ENCODE measurements around the gene NDUFB6.
"Not testable (repeated sequence)": the region's sequence is repeated elsewhere in the genome, so short reads cannot be mapped to it uniquely, and the experiment has no call there.

NDUFB6 gene

GRCh38 chr9:32570262-32570661 lies 2.7 kb downstream of the NDUFB6 start:
- no peak for DNase-seq

DNA sequence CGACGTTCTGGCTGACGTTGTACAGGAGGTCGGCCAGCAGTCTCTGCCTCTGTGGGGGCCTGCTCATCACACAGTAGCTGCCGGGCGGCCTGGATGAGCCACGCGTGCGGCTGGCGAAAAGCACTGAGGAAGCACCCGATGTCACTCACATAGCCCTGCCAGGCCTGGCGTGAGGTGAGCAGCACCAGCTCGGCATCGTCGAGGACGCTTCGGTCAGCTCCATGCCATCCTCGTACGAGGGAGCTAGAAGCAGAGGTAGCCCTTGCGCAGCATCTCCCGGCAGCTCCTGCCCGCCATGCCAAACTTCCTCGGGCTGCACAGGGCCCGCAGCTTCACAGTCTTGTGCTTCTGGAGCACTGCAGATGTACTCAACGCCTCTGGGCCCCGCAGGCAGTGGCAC lies 6.2 kb downstream of the NDUFB6 start:
- no peak for DNase-seq

GRCh38 chr9:32565967-32566366 lies 7.0 kb downstream of the NDUFB6 start:
- no peak for DNase-seq

GRCh38 chr9:32558408-32558934 lies 14.5 kb downstream of the NDUFB6 start:
- DNase-seq, result no peak

- DNase-seq, result no peak
These were observed 18.4 kb downstream of the NDUFB6 start for GRCh38 chr9:32554591-32554990.

- no peak for DNase-seq
These were observed 18.9 kb downstream of the NDUFB6 start for GRCh38 chr9:32554107-32554506.

GRCh38 chr9:32552172-32552872 lies 20.6 kb downstream of the NDUFB6 start, which contains the start of the genes SMIM27 and TOPORS:
SMIM27 (plus strand) TSS chr9:32552327; CDS start chr9:32552435, 108 bp downstream.
TOPORS (minus strand) TSS chr9:32552586; CDS start chr9:32552436, 150 bp downstream.
- DNase-seq, result peak; percentile 55

- no peak for DNase-seq
These were observed 21.5 kb downstream of the NDUFB6 start for GRCh38 chr9:32551276-32552051.

DNA sequence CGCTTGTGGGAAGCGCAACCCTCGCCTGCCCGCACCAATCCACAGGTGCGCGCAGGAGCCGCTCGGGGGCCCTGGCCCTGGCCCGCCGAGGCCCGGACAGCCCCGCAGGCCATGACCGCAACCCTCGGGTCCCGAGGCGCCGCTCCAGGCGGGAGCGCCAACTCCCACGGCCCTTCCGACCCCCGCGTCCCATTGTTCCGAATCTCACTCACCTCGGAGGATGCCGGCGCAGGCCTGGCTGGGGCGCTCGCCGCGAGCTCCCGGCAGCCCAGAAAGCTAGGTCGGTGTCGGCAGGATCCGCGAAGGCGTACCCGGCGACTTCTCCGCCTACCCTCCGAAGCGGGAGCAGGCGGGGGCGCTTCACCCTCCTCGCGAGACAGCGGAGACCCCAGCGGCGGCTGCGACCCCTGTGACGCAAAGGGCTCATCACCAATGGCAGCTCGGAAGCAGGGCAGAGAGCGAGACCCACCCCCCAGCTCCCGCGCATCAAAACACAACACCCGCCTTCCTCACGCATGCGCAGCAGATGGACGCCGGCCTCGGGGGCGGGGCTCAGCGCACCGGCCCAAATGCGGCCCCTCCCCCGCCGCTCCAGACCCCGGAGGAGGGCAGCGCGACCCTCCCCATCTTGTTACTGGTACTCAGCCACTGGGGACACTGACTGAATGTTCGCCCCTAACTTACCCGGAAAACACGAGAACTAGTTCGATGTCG lies 22.2 kb downstream of the NDUFB6 start:
- peak; percentile 47 for DNase-seq

- no peak for DNase-seq
These were observed 22.8 kb downstream of the NDUFB6 start for GRCh38 chr9:32550150-32550561.

DNA sequence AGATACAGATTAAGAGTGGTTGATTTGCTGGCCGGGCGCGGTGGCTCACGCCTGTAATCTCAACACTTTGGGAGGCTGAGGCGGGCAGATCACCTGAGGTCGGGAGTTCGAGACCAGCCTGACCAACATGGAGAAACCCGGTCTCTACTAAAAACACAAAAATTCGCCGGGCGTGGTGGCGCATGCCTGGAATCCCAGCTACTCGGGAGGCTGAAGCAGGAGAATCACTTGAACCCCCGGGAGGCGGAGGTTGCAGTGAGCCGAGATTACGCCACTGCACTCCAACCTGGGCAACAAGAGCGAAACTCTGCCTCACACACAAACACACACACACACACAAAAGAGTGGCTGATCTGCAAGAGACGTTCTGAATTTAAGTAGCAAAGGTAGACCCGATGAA lies 24.7 kb downstream of the NDUFB6 start:
- DNase-seq, result not testable (repeated sequence)

GRCh38 chr9:32545884-32546283 lies 27.1 kb downstream of the NDUFB6 start:
- DNase-seq, result no peak

DNA sequence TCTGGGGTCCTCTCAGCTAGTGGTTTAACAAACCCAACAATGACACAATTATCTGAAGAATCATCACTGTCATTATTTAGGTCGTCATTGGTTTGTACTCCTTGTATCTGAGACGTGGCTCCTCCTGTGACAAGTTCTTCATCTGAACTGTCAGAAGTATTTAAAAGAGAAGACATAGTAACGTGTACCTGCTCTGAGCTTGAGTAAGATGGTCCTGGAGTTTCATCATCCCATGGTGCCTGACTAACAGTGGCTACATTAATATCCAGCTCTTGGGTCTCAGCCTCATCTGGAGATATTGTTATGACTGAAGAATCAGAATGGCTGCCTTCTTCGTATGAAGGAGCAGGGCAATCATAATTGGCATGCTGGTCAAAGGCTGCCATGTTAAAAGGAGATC lies 29.9 kb downstream of the NDUFB6 start:
- no peak for DNase-seq

DNA sequence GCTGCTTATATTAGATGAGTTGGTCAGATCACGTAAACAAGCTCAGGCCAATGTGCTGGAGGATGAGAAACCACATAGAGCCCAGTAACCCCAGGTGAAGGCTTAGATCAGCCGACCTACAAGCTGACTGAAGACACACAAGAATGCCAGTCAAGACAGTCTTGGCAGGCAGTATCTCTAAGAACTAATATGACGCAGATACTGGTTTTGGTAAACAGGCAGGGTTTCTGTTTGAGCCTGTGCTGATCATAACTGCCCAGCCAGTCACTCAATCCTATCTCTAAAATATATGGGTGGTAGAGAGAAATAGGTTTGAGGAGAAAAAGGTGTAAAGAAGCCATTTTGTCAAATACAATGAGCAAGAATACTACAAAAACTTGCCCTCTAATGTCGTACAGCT lies 39.1 kb downstream of the NDUFB6 start:
- DNase-seq, result no peak

DNA sequence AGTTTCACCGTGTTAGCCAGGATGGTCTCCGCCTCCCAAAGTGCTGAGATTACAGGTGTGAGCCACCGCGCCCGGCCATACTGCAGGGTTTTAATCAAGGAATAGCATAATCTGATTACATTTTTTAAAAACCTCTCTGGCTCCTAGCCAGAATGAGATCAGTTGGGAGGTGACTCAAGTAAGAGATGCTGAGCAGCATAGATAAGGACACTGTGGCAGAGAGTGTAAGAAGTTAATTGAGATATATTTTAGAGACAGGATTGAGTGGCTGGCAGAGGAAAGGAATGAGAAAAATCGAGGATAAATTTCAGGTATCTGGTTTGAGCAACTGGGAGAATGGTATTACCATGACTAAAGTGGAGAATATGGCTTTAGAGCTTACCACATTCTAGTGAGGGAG lies 39.6 kb downstream of the NDUFB6 start:
- DNase-seq, result no peak

GRCh38 chr9:32526707-32527048 lies 46.3 kb downstream of the NDUFB6 start:
- DNase-seq, result no peak

GRCh38 chr9:32526041-32526706 lies 46.8 kb downstream of the NDUFB6 start, which contains the start of gene RIGI:
RIGI (minus strand) TSS chr9:32526196; CDS start chr9:32526166, 30 bp downstream.
- peak; percentile 41 for DNase-seq

DNA sequence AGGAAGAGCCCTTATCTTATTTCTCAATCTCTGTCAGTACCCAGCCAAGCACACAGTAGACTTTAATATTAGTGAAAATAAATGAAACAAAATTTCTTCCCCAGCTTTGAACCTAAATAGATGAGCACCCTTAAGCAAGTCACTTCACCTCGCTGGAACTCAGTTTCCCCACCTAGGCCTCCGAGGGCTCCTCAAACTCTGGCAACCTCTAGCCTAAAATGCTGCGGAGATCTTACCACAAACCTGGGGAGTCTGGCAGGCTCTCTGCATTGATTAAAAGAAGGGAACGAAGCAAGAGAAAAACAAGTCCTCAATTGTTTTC lies 47.3 kb downstream of the NDUFB6 start:
- peak; percentile 29 for DNase-seq

GRCh38 chr9:32524892-32525708 lies 47.9 kb downstream of the NDUFB6 start:
- no peak for DNase-seq

DNA sequence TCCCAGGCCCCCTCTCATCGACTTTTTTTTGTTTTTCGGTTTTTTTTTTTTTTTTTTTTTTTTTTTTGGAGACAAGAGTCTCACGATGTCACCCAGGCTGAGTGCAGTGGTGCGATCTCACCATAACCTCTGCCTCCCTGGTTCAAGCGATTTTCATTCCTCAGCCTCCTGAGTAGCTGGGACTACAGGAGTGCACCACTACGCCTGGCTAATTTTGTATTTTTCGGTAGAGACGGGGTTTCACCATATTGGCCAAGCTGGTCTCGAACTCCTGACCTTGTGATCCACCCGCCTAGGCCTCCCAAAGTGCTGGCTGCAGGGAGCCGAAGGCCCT lies 48.4 kb downstream of the NDUFB6 start:
- not testable (repeated sequence) for DNase-seq

DNA sequence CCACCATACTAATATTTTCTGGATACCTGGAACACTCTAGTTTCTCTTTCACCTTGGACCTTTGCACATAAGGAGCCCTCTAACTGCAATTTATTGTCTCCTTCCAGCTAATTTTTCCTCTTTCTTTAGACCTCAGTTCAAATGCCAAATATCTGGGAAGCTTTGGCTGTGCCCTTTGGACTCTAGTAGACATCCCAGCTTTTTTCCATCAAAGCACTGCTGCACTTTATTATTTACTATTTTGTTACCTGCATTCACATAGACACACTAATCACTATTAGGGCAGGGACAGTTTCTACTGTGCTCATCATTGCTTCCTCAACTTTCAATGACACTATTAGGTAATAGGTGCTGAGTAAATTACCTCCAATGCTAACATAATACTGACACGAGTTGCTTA lies 49.0 kb downstream of the NDUFB6 start:
- no peak for DNase-seq

- no peak for DNase-seq
These were observed 54.7 kb downstream of the NDUFB6 start for GRCh38 chr9:32518276-32518675.
